Progenitor cell of endocrine pancreas (in vitro differentiated cells): Measurements from ENCODE around the gene ETV3L. TPM values are rescaled to one million over a fixed set of nuclear protein-coding genes. Genes with fewer than 3 reads are reported as not detected.

Source experiments
- DNase-seq: peaks from one replicate; pipeline ENCODE4 v3.0.0; 2021; ENCODE audit warnings: low spot score; ENCODE audit not compliant: unreplicated experiment
- H3K27ac Mint-ChIP-seq: 2 replicates; pipeline ENCODE4 v1.8.0; 2021; ENCODE audit warnings: mild to moderate bottlenecking, moderate library complexity, mixed read lengths
- H3K27me3 Mint-ChIP-seq: 2 replicates; pipeline ENCODE4 v1.8.0; 2021; ENCODE audit warnings: mixed read lengths
- H3K36me3 Mint-ChIP-seq: 2 replicates; pipeline ENCODE4 v1.8.0; 2022; ENCODE audit warnings: mixed read lengths; ENCODE audit not compliant: insufficient read depth
- H3K4me1 Mint-ChIP-seq: 2 replicates; pipeline ENCODE4 v1.8.0; 2021; ENCODE audit warnings: low read depth, mixed read lengths
- H3K4me3 Mint-ChIP-seq: 2 replicates; pipeline ENCODE4 v1.8.0; 2021; ENCODE audit warnings: low read depth, mild to moderate bottlenecking, moderate library complexity, mixed read lengths
- H3K9me3 Mint-ChIP-seq: 2 replicates; pipeline ENCODE4 v1.8.0; 2021; ENCODE audit warnings: low read depth, mixed read lengths
- total RNA-seq: library from RNA; stranded (reverse); gene quantifications from 2 replicates; pipeline ENCODE4 v1.2.1, GENCODE V29; 2021
- TF ChIP-seq, protein P1 (sequence below): fragments of 200-600 bp; sonication (generic); IDR thresholded peaks from one replicate; pipeline ENCODE4 v1.5.0; 2021; ENCODE audit warnings: antibody characterized with exemption, mild to moderate bottlenecking; ENCODE audit not compliant: unreplicated experiment

ETV3L gene
- total RNA-seq, 1 donor from 2014 or later: 0.72 TPM

DNA sequence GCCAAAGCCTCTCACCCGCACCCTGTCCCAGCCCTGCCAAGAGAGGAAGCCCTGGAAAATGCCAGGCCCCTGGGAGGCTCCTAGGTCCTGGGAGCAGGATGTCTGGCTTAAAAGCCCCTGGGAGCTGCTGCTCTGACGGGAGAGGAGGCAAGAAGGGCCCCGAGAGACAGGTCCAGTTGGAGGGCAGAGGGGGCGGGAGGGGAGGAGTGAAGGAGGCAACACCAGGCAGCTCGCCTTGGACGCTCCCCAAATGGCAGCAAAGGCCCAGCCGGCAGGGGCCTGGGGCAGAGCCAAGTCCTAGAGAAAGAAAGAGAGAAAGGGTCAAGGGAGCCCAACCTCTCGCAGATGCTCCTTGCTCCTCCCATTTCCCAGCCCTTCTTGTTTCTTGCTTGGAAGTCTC, 6.8 kb downstream of the ETV3L start:
- Mint-ChIP-seq H3K27ac (no peak overlapping the region), H3K36me3 (no peaks in the 10 kb centered on the region), H3K9me3 (no peaks in the 10 kb centered on the region), H3K27me3 (peaks cover 19% of the 10 kb centered on the region), H3K4me3 (no peak overlapping the region), H3K4me1 (peaks cover 3% of the 10 kb centered on the region)
- TF ChIP-seq, protein P1, sequence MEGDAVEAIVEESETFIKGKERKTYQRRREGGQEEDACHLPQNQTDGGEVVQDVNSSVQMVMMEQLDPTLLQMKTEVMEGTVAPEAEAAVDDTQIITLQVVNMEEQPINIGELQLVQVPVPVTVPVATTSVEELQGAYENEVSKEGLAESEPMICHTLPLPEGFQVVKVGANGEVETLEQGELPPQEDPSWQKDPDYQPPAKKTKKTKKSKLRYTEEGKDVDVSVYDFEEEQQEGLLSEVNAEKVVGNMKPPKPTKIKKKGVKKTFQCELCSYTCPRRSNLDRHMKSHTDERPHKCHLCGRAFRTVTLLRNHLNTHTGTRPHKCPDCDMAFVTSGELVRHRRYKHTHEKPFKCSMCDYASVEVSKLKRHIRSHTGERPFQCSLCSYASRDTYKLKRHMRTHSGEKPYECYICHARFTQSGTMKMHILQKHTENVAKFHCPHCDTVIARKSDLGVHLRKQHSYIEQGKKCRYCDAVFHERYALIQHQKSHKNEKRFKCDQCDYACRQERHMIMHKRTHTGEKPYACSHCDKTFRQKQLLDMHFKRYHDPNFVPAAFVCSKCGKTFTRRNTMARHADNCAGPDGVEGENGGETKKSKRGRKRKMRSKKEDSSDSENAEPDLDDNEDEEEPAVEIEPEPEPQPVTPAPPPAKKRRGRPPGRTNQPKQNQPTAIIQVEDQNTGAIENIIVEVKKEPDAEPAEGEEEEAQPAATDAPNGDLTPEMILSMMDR: no peak
- DNase-seq: no peak

DNA sequence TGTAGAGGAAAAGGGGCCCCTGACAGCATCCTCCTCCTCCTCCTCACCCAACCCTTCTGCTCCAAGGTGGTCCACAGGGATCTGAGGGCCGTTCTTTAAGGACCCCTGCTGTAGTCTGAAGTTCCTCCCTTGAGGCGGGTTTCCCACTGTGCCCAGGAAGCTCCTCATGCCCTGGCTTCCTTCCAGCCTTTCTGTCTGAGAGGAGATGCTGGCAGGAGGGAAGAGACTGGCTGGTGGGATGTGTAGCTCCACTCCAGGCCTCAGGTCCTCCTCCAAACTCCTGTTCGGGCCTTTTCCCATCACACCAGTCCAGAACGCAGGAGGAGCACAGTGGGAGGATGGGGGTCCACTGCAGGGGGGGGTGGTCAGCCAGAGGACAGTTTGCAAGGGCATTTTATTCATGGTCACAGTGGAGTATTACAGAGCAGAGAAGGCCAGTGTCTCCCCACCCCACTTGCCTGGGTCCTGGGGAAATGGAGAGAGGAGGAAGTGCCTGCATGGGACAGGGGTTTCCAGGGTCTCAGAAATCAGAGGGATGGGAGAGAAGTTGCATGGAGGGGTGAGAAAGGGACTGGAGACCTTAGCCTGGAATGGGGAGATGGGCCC, 7.8 kb downstream of the ETV3L start:
- DNase-seq: no peak
- Mint-ChIP-seq H3K27me3 (peaks cover 19% of the 10 kb centered on the region), H3K36me3 (no peaks in the 10 kb centered on the region), H3K4me1 (peaks cover 3% of the 10 kb centered on the region), H3K4me3 (no peak overlapping the region), H3K27ac (no peak overlapping the region), H3K9me3 (no peaks in the 10 kb centered on the region)
- TF ChIP-seq, protein P1: no peak

DNA sequence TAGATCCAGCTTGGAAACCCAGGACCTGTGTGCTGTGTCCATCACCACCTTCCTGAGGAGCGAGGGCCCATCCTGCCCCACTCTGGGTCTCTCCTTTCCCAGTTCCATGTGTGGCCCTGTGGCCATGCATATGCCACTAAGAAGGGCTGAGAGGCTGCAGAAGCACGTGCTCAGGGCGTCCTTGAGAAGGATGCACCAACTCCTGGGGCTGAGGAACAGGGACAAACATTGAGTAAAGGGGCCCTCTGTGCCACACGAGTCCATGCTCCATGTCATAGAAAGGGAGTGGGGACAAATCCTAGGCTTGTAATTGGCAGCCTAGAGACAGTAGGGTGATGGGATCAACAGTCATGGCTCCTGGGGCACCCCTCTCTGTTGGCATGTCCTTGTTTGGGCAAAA, 8.4 kb downstream of the ETV3L start:
- Mint-ChIP-seq H3K27ac (no peak overlapping the region), H3K4me1 (peaks cover 5% of the 10 kb centered on the region), H3K36me3 (no peaks in the 10 kb centered on the region), H3K9me3 (no peaks in the 10 kb centered on the region), H3K4me3 (no peak overlapping the region), H3K27me3 (peaks cover 19% of the 10 kb centered on the region)
- DNase-seq: no peak
- TF ChIP-seq, protein P1: no peak

DNA sequence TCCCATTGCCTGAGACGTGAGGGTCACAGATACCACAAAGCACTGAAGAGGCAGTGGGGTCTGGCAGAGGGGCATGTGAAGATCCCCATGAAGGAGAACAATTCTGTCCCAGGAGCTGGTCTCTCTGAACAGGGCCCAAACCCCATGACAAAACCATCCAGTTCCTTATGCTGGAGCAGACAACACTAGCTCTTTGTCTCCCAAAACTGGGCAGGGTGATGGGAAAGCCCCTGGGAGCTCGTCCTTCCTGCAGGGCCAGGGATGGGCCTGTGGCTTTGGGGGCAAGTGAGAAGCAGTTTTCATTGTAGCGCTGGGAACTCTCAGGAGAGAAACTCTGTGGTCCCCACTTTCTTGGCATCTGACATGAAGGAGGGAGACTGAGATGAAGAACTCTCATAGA, 8.8 kb downstream of the ETV3L start:
- no peak for DNase-seq

DNA sequence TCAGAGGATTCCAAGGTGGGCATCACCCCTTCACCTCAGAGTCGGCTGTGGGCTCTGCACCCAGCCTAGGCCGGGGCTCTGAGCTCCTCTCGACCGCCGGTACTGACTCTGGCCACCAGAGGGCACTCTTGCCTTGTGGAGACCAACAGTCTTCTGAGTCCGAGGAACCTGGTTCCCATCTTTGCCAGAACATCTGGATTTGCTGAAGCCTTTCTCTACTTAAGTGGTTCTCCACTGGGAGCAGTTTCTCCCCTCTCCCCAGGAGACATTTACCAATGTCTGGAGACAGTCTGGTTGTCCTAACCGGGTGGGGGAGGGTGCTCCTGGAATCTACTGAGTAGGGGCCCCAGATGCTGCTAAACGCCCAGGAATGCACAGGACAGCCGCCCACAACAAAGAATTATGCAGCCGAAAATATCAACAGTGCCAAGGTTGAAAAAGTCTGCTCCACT, 9.4 kb downstream of the ETV3L start:
- TF ChIP-seq, protein P1: peak; percentile 94
- H3K27ac Mint-ChIP-seq: no peak overlapping the region
- H3K36me3 Mint-ChIP-seq: no peaks in the 10 kb centered on the region
- no peaks in the 10 kb centered on the region for H3K9me3 Mint-ChIP-seq
- peaks cover 5% of the 10 kb centered on the region for H3K4me1 Mint-ChIP-seq
- no peak overlapping the region for H3K4me3 Mint-ChIP-seq
- peaks cover 19% of the 10 kb centered on the region for H3K27me3 Mint-ChIP-seq
- peak; percentile 87 for DNase-seq

More for the DNA sequence above, 8.8 kb downstream of the ETV3L start:
- Mint-ChIP-seq H3K9me3 (no peaks in the 10 kb centered on the region), H3K4me1 (peaks cover 5% of the 10 kb centered on the region), H3K27ac (no peak overlapping the region), H3K27me3 (peaks cover 19% of the 10 kb centered on the region), H3K4me3 (no peak overlapping the region), H3K36me3 (no peaks in the 10 kb centered on the region)
- TF ChIP-seq, protein P1: no peak
